ENCODE data around the gene CNNM3. TPM values are rescaled to one million over a fixed set of nuclear protein-coding genes. Genes with fewer than 3 reads are reported as not detected.
"Not testable (repeated sequence)": the region's sequence is repeated elsewhere in the genome, so short reads cannot be mapped to it uniquely, and the experiment has no call there.

The CNNM3 gene
- total RNA-seq, 1 donor from 2014 or later: 10.7 TPM

- intact Hi-C loops (cut with DNase I): loop anchor here (1.0 to 5.0 kb wide), 5 partner anchors 39 to 102 kb away; partner anchors contain the start of gene CNNM4
- DNase-seq (ENCODE audit: low spot score): peak; percentile 99
These were observed 41.8 kb downstream of the CNNM3 start, which contains the start of gene ANKRD39 for GRCh38 chr2:96857667-96858372. Gene ANKRD39, minus strand, starts transcription at chr2:96858016. Its CDS starts 29 bp downstream, at chr2:96857987.

GRCh38 chr2:96859099-96859649 lies 43.1 kb downstream of the CNNM3 start:
- intact Hi-C loops (cut with DNase I): loop anchor here (5.0 kb wide), 1 partner anchor 97 kb away; the partner anchor contains the start of gene CNNM4
- DNase-seq (ENCODE audit: low spot score): no peak

- no peak for DNase-seq (ENCODE audit: low spot score)
These were observed 43.6 kb downstream of the CNNM3 start for GRCh38 chr2:96859681-96860064.

GRCh38 chr2:96860065-96861029 lies 44.3 kb downstream of the CNNM3 start:
- intact Hi-C loops (cut with DNase I): no loop called here

More at GRCh38 chr2:96859681-96860064, 43.6 kb downstream of the CNNM3 start:
- intact Hi-C loops (cut with DNase I): loop anchor here (5.0 kb wide), 1 partner anchor 97 kb away; the partner anchor contains the start of gene CNNM4

GRCh38 chr2:96861074-96861473 lies 45.0 kb downstream of the CNNM3 start:
- no peak for DNase-seq (ENCODE audit: low spot score)

More at GRCh38 chr2:96860065-96861029, 44.3 kb downstream of the CNNM3 start:
- no peak for DNase-seq (ENCODE audit: low spot score)

GRCh38 chr2:96863056-96863455 lies 47.0 kb downstream of the CNNM3 start:
- intact Hi-C loops (cut with DNase I); DNase-seq (ENCODE audit: low spot score): not testable (repeated sequence)

More at GRCh38 chr2:96861074-96861473, 45.0 kb downstream of the CNNM3 start:
- intact Hi-C loops (cut with DNase I): no loop called here

GRCh38 chr2:96863575-96864342 lies 47.7 kb downstream of the CNNM3 start:
- intact Hi-C loops (cut with DNase I): no loop called here
- no peak for DNase-seq (ENCODE audit: low spot score)

- intact Hi-C loops (cut with DNase I): loop anchor here (5.0 kb wide), 1 partner anchor 227 kb away; the partner anchor contains the start of gene KANSL3
- DNase-seq (ENCODE audit: low spot score): no peak
These were observed 48.4 kb downstream of the CNNM3 start for GRCh38 chr2:96864343-96865091.

- DNase-seq (ENCODE audit: low spot score): no peak
- intact Hi-C loops (cut with DNase I): loop anchor here (5.0 kb wide), 1 partner anchor 228 kb away; the partner anchor contains the start of gene KANSL3
These were observed 49.6 kb downstream of the CNNM3 start for GRCh38 chr2:96865654-96866053.

- intact Hi-C loops (cut with DNase I): loop anchor here (5.0 kb wide), 1 partner anchor 229 kb away; the partner anchor contains the start of gene KANSL3
- DNase-seq (ENCODE audit: low spot score): no peak
These were observed 50.1 kb downstream of the CNNM3 start for GRCh38 chr2:96866149-96866548.

GRCh38 chr2:96866586-96866985 lies 50.5 kb downstream of the CNNM3 start:
- intact Hi-C loops (cut with DNase I): loop anchor here (5.0 kb wide), 1 partner anchor 229 kb away; the partner anchor contains the start of gene KANSL3
- DNase-seq (ENCODE audit: low spot score): no peak

GRCh38 chr2:96866986-96867755 lies 51.1 kb downstream of the CNNM3 start:
- no peak for DNase-seq (ENCODE audit: low spot score)
- intact Hi-C loops (cut with DNase I): loop anchor here (5.0 kb wide), 1 partner anchor 230 kb away; the partner anchor contains the start of gene KANSL3

- no peak for DNase-seq (ENCODE audit: low spot score)
- intact Hi-C loops (cut with DNase I): loop anchor here (5.0 kb wide), 1 partner anchor 231 kb away; the partner anchor contains the start of gene KANSL3
These were observed 51.9 kb downstream of the CNNM3 start for GRCh38 chr2:96867756-96868554.

GRCh38 chr2:96868555-96869280 lies 52.6 kb downstream of the CNNM3 start:
- DNase-seq (ENCODE audit: low spot score): peak; percentile 90
- intact Hi-C loops (cut with DNase I): loop anchor here (1.0 to 5.0 kb wide), 2 partner anchors 39 to 231 kb away; partner anchors contain the start of gene KANSL3

GRCh38 chr2:96869281-96869821 lies 53.3 kb downstream of the CNNM3 start:
- peak; percentile 87 for DNase-seq (ENCODE audit: low spot score)
- intact Hi-C loops (cut with DNase I): loop anchor here (1.0 to 5.0 kb wide), 2 partner anchors 38 to 232 kb away; partner anchors contain the start of gene KANSL3

All from cardiac septum (tissue), 1 donor.